Airway epithelial cell (primary cell): ENCODE measurements around the gene LYRM4. TPM values are rescaled to one million over a fixed set of nuclear protein-coding genes. Genes with fewer than 3 reads are reported as not detected.

Experiments
- total RNA-seq: library from RNA; depleted of rRNA; stranded (reverse); fragments of >200 nt; gene quantifications from 2 replicates; pipeline ENCODE4 v1.2.3, GENCODE V29; 2015

LYRM4 gene
- total RNA-seq, result 18.5 and 23.8 TPM in 2 replicates

DNA sequence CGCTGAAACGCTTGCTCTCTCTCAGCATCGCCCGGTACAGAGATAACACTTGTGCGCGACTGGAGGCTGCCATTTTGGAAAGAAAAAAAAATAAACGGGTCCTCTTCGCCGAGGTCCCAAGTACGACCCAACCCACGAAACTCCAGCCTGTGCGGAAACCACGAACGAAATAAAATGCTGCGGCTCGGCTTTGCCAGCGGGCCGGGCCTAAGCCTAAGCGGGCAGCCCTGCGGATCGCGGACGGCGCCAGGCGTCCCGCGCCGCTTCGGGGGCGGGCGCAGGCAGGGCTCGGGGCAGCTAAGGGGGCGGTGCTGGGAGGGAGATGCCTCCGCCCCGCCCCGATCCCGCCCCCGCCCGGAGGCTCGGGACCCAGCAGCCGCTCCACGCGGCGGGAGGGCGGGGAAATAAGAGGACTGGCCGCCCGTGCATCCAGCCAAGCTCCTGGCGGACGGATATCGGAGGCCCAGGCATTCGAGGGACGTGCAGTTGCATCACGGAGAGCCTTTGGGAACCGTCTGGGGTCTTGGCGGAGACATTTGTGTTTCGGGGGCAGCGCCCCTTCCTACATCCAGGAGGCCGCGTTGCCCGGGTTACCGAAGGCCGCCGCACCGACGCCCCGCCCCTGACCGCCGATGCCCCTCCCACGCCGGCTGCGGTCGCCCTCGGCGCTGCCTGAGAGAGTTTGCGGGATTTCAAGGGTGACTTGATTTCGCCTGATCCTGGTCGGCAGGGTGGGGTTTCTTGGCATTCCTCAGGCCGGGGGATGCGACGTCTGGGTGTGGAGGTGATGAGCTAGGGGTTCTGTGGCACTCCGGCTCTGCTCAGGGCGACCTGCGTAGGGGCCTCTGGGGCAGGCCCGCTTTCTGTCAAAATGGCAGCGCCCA, at the start of gene LYRM4, which contains the start of gene FARS2:
LYRM4 (minus strand) TSS at position 290 of the 884 bp plus-strand sequence; CDS start at position 73, 217 bp downstream.
FARS2 (plus strand) TSS at position 853 of the 884 bp plus-strand sequence.

GRCh38 chr6:5084781-5085647, 175.7 kb downstream of the LYRM4 start, which contains the start of gene PPP1R3G:
Gene PPP1R3G (plus strand): TSS chr6:5085341. CDS start chr6:5085486, 145 bp downstream.

Other genes with a start within 250 kb of the LYRM4 start
- gene PPP1R3G, start 175.6 kb downstream of the LYRM4 start, total RNA-seq, result 0.28 and 1.3 TPM in 2 replicates
- gene FARS2, start 563 bp upstream of the LYRM4 start, total RNA-seq, result 8.5 and 13.5 TPM in 2 replicates